Measurements from ENCODE around the gene SGPP1.

DNA sequence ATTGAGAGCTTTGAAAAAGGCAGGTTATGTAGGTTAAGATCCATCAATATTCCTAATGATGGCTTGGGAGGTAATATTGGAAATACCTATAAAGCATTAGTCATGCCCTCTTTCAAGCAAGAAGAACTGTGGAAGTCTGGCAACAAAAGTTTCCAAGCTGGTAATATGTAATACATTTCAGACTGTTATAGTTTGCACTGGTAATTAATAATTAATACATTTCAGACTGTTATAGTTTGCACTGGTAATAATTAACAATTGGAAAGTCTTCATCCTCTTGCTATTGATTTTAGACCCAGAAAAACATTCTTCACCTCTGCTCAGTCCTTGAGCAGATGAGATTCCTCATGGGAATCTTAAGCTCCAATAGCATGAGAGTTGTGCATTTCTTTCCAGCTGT lies 57.2 kb downstream of the SGPP1 start:
- TF ChIP-seq JUN (IDR thresholded peaks at IDR 0.05; ENCODE audit: low read depth, low read length) = no peak
- no peak for TF ChIP-seq POLR2AphosphoS5 (IDR thresholded peaks at IDR 0.05; ENCODE audit: low read depth, low read length)
- TF ChIP-seq CTCF (IDR thresholded peaks at IDR 0.05; ENCODE audit: control extremely low read depth in 1 of 3, insufficient read depth in 1 of 3, low read depth in 1 of 3, low read length in 3 of 3) = no peak
- no peak for TF ChIP-seq USF2 (IDR thresholded peaks at IDR 0.05; ENCODE audit: low read length)
- TF ChIP-seq BCL11A (IDR thresholded peaks at IDR 0.05; ENCODE audit: low read depth in 2 of 2, low read length in 2 of 2) = no peak
- TF ChIP-seq BRCA1 (IDR thresholded peaks at IDR 0.05; ENCODE audit: low read depth, low read length) = no peak
- TF ChIP-seq SRF (IDR thresholded peaks at IDR 0.05; ENCODE audit: low read depth, low read length) = no peak
- no peak for TF ChIP-seq YY1 (IDR thresholded peaks at IDR 0.05; ENCODE audit: low read depth, low read length)
- no peak for TF ChIP-seq TAF1 (IDR thresholded peaks at IDR 0.05; ENCODE audit: low read depth, low read length)
